ENCODE results near the gene PPP1R2.
"Not testable (repeated sequence)": the region's sequence is repeated elsewhere in the genome, so short reads cannot be mapped to it uniquely, and the experiment has no call there.

Gene PPP1R2

GRCh38 chr3:195542698-195543499 lies at the start of gene PPP1R2:
Gene PPP1R2 (minus strand): TSS chr3:195543325. CDS start chr3:195543025, 300 bp downstream.
- peak; percentile 82 for DNase-seq

DNA sequence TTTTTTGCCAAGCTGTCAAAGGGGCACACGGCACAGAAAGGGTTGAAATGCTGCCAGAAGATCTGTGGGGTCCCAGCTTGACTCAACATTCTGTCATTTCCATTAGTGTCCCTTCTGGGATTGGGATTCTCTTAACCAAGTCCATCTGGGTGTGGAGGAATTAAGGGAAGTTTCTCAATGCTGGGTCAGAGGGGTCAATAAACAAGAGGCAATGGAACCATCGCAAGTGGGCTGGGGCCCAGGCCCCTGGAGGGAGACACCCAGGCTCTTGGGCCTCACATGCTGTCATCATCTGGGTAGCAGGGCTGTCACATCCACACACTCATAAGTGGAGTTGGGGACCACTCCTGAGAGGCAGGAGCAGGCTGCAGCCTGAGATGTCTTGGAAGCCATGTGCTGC lies 48.7 kb upstream of the PPP1R2 start:
- no peak for DNase-seq

GRCh38 chr3:195591220-195591619 lies 48.1 kb upstream of the PPP1R2 start:
- DNase-seq = no peak

GRCh38 chr3:195590381-195590780 lies 47.3 kb upstream of the PPP1R2 start:
- not testable (repeated sequence) for DNase-seq

GRCh38 chr3:195589796-195590195 lies 46.7 kb upstream of the PPP1R2 start:
- DNase-seq = not testable (repeated sequence)

GRCh38 chr3:195587824-195588223 lies 44.7 kb upstream of the PPP1R2 start:
- DNase-seq = no peak

DNA sequence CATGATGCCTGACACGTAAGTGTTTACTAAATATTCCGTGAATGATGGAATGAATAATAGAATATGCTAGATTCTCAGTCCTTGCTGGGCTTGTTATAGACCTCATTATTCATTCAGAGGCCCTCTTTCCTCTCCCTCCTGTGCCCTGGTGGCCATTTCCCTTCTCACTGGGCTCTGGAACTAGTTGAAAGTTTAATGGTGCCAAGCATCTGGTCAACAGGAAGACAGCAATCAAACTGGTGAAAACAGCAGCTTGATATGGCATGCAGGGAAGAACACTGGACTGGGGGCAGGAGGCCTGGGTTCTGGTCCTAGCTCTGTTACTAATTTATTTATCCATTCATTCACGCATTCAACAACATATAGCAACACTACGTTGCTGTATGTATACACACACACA lies 44.3 kb upstream of the PPP1R2 start:
- no peak for DNase-seq

- no peak for DNase-seq
Measured at GRCh38 chr3:195584543-195584870, 41.4 kb upstream of the PPP1R2 start.

DNA sequence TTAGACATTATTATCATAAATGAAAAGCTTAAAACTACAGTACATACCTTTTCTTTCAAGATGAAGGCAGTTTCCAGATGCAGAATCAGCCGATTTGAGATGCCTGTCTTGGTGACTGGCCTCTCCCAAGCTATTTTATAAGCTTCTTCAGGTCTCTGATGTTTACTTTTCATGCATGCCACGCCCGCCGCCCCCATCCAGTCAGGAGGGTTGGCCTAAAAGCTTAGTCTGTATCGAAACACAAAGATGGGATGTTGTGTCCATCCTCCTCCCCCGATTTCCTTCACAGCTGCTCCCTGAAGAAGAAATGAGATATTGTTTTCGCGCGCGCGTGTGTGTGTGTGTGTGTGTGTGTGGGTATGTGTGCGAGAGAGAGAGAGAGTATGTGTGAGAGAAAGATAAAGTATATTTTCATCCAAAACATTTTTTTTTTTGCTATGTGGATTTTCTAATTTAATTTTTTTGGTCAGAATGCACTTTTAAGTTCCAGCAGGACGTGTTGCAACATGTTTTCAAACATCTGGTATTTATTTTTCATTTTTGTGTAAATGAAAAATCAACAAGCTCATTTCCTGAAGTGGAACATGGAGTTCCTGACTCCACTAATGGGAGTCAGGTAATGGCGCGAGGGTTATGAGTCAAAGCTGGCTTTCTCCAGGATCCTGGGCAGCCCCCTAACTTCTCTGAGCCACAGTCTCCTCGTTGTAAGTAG lies 40.9 kb upstream of the PPP1R2 start, which contains the start of gene APOD:
APOD (minus strand) TSS at position 110 of the 712 bp plus-strand sequence. CDS start 4,479 bp downstream, outside the sequence.
- DNase-seq = no peak

DNA sequence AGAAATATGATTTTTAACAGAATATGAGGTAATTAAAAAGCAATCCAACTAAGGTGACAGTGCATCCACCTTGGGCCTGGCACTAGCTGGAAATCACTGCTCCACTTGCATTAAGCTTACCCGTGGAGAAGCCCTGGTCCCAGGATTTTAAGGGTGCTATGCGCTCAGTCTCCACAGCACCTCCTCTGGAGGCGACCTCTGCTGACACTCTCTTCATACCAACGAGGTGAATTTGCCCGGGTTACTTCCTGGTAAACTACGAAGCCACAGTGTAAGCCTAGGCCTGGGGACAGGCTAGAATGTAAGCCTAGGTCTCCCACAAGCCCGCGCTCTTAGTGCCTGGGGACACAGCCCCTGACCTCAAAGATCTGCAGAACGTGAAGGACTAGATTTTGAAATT lies 39.8 kb upstream of the PPP1R2 start:
- no peak for DNase-seq

DNA sequence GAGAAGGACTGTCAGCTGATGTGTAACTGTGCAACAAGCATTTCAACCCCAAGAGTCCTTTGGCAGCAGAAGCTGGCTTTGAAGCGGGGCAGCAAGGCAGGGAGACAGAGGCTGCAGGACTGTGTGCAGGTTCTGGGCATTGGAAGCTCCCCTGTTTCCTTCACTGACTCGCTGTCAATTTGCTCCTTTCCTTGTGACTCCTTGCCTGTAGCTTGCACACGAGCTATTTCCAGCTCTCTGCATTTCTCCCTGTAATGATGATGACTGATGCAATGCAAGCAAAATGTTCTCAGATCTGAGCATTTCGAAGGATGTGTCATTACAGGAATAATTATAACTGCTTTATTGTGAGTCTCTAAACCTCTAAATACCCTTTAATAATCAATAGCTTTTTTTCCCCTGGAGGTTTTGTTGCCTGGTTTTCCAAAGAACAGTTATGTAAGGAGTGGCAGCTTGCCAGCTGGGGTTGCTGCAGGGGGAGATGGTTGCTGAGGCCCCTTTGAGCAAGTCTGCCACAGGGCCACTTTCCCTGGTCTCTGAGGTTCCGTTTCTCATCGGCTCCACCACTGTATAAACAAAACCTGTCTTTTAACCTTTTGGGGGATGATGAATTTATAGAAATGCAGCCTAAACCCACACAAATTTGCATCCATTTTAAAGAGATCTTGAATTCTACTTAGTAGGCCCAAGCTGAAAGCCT lies 37.8 kb upstream of the PPP1R2 start:
- DNase-seq = no peak

- DNase-seq = no peak
Measured at GRCh38 chr3:195579281-195579680, 36.2 kb upstream of the PPP1R2 start.

DNA sequence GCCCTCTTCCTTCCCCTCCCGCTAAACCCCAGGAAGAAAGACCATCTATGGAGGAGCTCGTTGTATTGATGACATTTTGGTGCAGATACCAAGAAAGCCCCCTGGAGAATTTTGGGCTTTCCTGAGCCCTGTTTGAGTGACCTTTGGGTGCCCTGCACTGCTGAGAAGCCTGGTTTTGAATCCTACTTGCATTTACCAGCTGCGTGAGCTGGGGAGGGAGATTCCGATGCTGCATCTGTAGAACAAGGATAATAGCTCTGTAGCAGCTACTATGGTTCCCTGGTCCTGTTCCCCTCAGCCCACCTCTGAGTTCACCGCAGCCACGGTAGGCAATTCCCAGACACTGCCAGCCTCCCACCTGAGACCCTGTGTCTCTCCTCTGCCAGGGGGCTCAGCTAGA lies 35.4 kb upstream of the PPP1R2 start:
- DNase-seq = no peak

DNA sequence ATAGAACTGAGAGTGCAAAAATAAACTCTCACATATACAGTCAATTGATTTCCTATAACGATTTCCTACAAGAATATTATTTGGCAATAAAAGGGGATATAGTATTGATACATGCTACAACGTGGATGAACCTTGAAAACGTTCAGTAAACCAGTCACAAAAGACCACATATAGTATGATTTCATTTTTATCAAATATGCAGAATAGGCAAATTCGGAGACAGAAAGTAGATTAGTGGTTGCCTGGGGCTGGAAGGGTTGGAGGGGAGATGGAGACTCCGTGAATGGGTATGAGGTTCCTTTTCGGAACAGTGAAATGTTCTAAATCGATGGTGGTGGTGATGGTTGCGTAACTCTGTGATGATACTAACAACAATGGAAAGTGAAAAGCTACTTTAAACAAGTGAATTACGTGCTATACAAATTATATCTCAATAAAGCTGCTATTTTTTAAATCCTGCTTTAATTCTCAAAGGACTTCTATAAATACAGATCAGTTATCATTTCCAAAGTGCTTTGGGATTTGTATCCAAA lies 34.6 kb upstream of the PPP1R2 start:
- DNase-seq = no peak

DNA sequence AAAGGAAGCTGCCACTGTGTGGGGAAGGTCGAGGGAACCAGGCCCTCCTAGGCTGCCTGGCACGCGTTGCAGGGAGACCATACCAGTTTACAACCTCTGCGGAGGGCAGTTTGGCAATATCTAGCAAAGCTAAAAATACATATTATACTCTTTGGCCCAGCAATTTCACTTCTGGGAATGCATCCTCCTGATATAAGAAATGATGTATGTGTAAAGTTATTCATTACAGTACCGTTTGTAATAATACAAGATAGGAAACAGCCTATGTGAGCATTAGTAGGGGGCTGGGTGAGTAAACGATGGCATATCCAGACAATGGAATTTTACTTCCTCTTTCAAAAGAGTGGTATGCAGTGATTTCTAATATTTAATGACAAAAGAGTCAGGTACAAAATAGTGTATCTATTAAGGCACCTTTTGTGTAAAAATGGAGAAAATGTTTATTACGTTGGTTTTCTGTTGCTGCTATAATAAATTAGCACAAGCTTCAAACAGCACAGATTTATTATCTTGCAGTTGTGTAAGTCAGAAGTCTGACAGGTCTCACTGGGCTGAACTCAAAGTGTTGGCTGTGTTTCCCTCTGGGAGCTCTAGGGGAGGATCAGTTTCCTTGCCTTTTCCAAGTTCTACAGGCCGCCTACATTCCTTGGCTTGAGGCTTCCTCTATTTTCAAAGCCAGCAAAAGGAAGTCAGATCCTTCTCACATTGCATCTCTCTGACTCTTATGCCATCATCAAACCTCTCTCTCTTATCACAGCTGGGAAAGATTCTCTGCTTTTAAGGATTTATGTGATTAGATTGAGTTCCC lies 31.6 kb upstream of the PPP1R2 start:
- DNase-seq = no peak

GRCh38 chr3:195573611-195574496 lies 30.7 kb upstream of the PPP1R2 start:
- no peak for DNase-seq

DNA sequence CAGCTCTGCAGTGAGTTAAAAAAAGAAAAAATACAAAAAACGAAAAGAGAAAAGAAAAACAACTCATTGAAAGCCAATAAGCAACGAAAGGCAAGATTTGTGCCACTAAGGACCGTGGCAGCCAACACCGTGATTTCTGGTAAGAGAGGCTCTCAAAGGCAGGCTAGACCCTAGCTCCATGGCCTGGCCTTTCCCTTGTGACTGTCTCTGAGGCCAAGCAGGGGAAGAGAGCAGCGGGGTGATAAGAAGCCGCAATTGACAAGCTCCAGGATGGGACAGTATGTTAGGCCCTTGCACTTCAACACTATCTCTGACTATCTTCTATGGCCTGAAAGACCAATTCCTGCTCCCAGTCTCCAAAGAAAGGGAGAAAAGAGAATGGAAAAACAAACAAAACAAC lies 28.2 kb upstream of the PPP1R2 start:
- DNase-seq = no peak

- no peak for DNase-seq
Measured at GRCh38 chr3:195570912-195571311, 27.8 kb upstream of the PPP1R2 start.

GRCh38 chr3:195570344-195570743 lies 27.2 kb upstream of the PPP1R2 start:
- no peak for DNase-seq

DNA sequence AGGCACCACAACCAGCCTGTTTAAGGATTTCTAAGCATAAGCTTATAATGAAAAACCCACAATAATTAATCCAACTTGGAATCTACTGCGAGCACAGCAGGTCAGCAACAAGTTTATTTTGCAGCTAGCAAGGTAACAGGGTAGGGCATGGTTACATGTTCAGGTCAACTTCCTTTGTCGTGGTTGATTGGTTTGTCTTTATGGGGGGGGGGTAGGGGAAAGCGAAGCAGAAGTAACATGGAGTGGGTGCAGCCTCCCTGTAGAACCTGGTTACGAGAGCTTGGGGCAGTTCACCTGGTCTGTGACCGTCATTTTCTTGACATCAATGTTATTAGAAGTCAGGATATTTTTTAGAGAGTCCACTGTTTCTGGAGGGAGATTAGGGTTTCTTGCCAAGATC lies 25.5 kb upstream of the PPP1R2 start:
- no peak for DNase-seq

DNA sequence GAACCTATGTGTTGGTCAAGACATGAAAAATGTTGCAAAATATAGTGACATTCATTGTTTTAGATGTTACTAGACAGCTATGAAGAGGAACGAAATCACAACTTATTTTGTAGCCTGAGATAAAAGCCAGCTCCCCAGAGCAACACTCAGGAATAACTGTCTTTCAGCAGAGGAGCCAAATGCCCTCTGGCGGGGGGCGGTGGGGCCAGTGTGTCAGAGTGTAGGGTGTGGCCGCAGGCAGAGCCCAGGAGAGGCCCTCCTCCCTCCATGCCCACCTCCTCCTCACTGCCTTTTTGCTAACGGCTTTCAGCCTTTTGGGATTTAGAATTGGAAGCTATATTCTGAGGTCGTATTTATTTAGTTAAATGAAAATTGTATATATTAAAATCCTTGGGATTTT lies 23.7 kb upstream of the PPP1R2 start:
- no peak for DNase-seq

DNA sequence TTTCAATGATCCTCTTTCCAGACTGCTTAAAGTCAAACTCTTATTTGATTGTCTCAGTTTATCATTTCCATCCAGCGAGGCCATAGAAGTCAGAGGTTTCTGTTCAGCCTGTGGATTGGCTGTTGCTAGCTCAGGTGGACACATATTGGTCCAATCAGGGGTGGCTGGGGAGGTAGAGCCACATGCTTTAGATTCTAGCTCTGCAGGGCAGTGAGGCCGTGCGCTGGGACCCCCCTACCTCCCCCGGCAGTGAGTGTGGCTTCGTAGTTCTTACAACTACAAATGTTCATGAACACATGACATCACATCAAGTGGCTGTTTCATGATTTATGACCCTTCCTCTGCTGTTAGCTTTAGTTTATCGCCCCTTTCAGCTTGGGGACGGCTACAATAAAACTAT lies 22.6 kb upstream of the PPP1R2 start:
- DNase-seq = no peak
